Measurements from ENCODE around the gene RNF180. TPM values are rescaled to one million over a fixed set of nuclear protein-coding genes. Genes with fewer than 3 reads are reported as not detected.
"Not testable (repeated sequence)": the region's sequence is repeated elsewhere in the genome, so short reads cannot be mapped to it uniquely, and the experiment has no call there.

Gene RNF180
- polyA plus RNA-seq, 4 donors = 0.27 to 3.6 (median 0.92) TPM

GRCh38 chr5:64398735-64399134 lies 233.1 kb downstream of the RNF180 start:
- FAIRE-seq; H3K4me3 ChIP-seq (ENCODE audit: low read depth in 1 of 3, low read length in 3 of 3); H3K4me1 ChIP-seq (ENCODE audit: control insufficient read depth in 3 of 3, insufficient read depth in 2 of 3, low read depth in 1 of 3, low read length in 2 of 3); DNase-seq; H3K9me3 ChIP-seq (ENCODE audit: control insufficient read depth in 2 of 2, insufficient read depth in 1 of 2, low read depth in 1 of 2, low read length in 1 of 2); H3K27ac ChIP-seq (ENCODE audit: low read depth in 1 of 3, low read length in 2 of 3); H3K27me3 ChIP-seq (ENCODE audit: control insufficient read depth in 3 of 3, insufficient read depth in 3 of 3, low read length in 3 of 3); H3K36me3 ChIP-seq (ENCODE audit: control insufficient read depth in 3 of 3, insufficient read depth in 2 of 3, low read depth in 1 of 3, low read length in 3 of 3): not testable (repeated sequence)
- 86 to 91% (median 90%) methylated on average over 5 of the region's 5 CpGs for WGBS, 3 donors

GRCh38 chr5:64407103-64407825 lies 241.6 kb downstream of the RNF180 start:
- H3K36me3 ChIP-seq (ENCODE audit: control insufficient read depth in 3 of 3, insufficient read depth in 2 of 3, low read depth in 1 of 3, low read length in 3 of 3); H3K9me3 ChIP-seq (ENCODE audit: control insufficient read depth in 2 of 2, insufficient read depth in 1 of 2, low read depth in 1 of 2, low read length in 1 of 2); H3K27ac ChIP-seq (ENCODE audit: low read depth in 1 of 3, low read length in 2 of 3); H3K27me3 ChIP-seq (ENCODE audit: control insufficient read depth in 3 of 3, insufficient read depth in 3 of 3, low read length in 3 of 3); H3K4me1 ChIP-seq (ENCODE audit: control insufficient read depth in 3 of 3, insufficient read depth in 2 of 3, low read depth in 1 of 3, low read length in 2 of 3); FAIRE-seq; H3K4me3 ChIP-seq (ENCODE audit: low read depth in 1 of 3, low read length in 3 of 3); DNase-seq: not testable (repeated sequence)
- WGBS, 3 donors = 42 to 63% (median 51%) methylated on average over 5 of the region's 5 CpGs

- Histone ChIP-seq H3K36me3 (ENCODE audit: control insufficient read depth in 3 of 3, insufficient read depth in 2 of 3, low read depth in 1 of 3, low read length in 3 of 3) (no peaks in the 10 kb centered on the region), H3K27me3 (ENCODE audit: control insufficient read depth in 3 of 3, insufficient read depth in 3 of 3, low read length in 3 of 3) (no peaks in the 10 kb centered on the region), H3K9me3 (ENCODE audit: control insufficient read depth in 2 of 2, insufficient read depth in 1 of 2, low read depth in 1 of 2, low read length in 1 of 2) (no peaks in the 10 kb centered on the region), H3K4me3 (ENCODE audit: low read depth in 1 of 3, low read length in 3 of 3) (no peak overlapping the region), H3K27ac (ENCODE audit: low read depth in 1 of 3, low read length in 2 of 3) (no peak overlapping the region), H3K4me1 (ENCODE audit: control insufficient read depth in 3 of 3, insufficient read depth in 2 of 3, low read depth in 1 of 3, low read length in 2 of 3) (no peaks in the 10 kb centered on the region)
- 60 to 66% (median 61%) methylated on average over 4 of the region's 4 CpGs for WGBS, 3 donors
- FAIRE-seq (no peak), DNase-seq (no peak)
Measured at GRCh38 chr5:64417390-64417789, 251.7 kb downstream of the RNF180 start.

GRCh38 chr5:64418013-64418412 lies 252.4 kb downstream of the RNF180 start:
- FAIRE-seq (no peak), DNase-seq (no peak)
- Histone ChIP-seq H3K27ac (ENCODE audit: low read depth in 1 of 3, low read length in 2 of 3) (no peak overlapping the region), H3K4me3 (ENCODE audit: low read depth in 1 of 3, low read length in 3 of 3) (no peak overlapping the region), H3K36me3 (ENCODE audit: control insufficient read depth in 3 of 3, insufficient read depth in 2 of 3, low read depth in 1 of 3, low read length in 3 of 3) (no peaks in the 10 kb centered on the region), H3K27me3 (ENCODE audit: control insufficient read depth in 3 of 3, insufficient read depth in 3 of 3, low read length in 3 of 3) (no peaks in the 10 kb centered on the region), H3K4me1 (ENCODE audit: control insufficient read depth in 3 of 3, insufficient read depth in 2 of 3, low read depth in 1 of 3, low read length in 2 of 3) (no peaks in the 10 kb centered on the region), H3K9me3 (ENCODE audit: control insufficient read depth in 2 of 2, insufficient read depth in 1 of 2, low read depth in 1 of 2, low read length in 1 of 2) (no peaks in the 10 kb centered on the region)
- WGBS, 3 donors = 80 to 87% (median 81%) methylated on average over 2 of the region's 2 CpGs

Other genes with a start within 250 kb of the RNF180 start
- gene HTR1A, start 203.4 kb upstream of the RNF180 start, polyA plus RNA-seq = not detected